Kidney (tissue), 14 donors: Measurements from ENCODE around the gene CILP2. TPM values are rescaled to one million over a fixed set of nuclear protein-coding genes. Genes with fewer than 3 reads are reported as not detected.

Experiments
- DNase-seq, 5 donors: peaks; one replicate each; pipeline ENCODE4 v3.0.0-alpha.2; 2013 to 2020
- FAIRE-seq: peaks from 2 replicates; lab custom pipeline; 2012; peaks lifted over from hg19 to GRCh38; lab: Jason Lieb, UNC
- H3K27ac ChIP-seq, 2 donors: one replicate each; pipeline ENCODE4 v1.7.0; 2013; ENCODE audit warnings: low read depth in 2 of 2, low read length in 2 of 2, inconsistent platforms in 1 of 2
- H3K27me3 ChIP-seq: one replicate; pipeline ENCODE4 v1.7.1; 2013; ENCODE audit warnings: low read length, inconsistent platforms; ENCODE audit not compliant: control insufficient read depth, insufficient read depth
- H3K36me3 ChIP-seq, 3 donors: one replicate each; pipeline versions ENCODE4 v1.7.0 to v1.7.1; 2013; ENCODE audit warnings: low read length in 3 of 3, control low read depth in 1 of 3, inconsistent platforms in 1 of 3; ENCODE audit not compliant: insufficient read depth in 3 of 3, control insufficient read depth in 2 of 3
- H3K4me1 ChIP-seq, 3 donors: one replicate each; pipeline versions ENCODE4 v1.7.0 to v1.7.1; 2013; ENCODE audit warnings: low read length in 3 of 3, inconsistent platforms in 1 of 3, low read depth in 1 of 3; ENCODE audit not compliant: control insufficient read depth in 2 of 3, insufficient read depth in 2 of 3
- H3K4me3 ChIP-seq, 3 donors: one replicate each; pipeline versions ENCODE4 v1.7.0 to v1.8.1; 2013; ENCODE audit warnings: low read length in 3 of 3, control low read depth in 1 of 3, inconsistent platforms in 1 of 3
- H3K9ac ChIP-seq, 3 donors: one replicate each; pipeline versions ENCODE4 v1.7.0 to v1.7.1; 2013; ENCODE audit warnings: low read length in 3 of 3, control low read depth in 1 of 3, inconsistent platforms in 1 of 3
- H3K9me3 ChIP-seq, 3 donors: one replicate each; pipeline versions ENCODE4 v1.7.0 to v1.7.1; 2013; ENCODE audit warnings: low read length in 3 of 3, control low read depth in 1 of 3, inconsistent platforms in 1 of 3; ENCODE audit not compliant: control insufficient read depth in 2 of 3, insufficient read depth in 1 of 3
- CTCF ChIP-seq: IDR thresholded peaks from 3 replicates; pipeline ENCODE4 v1.5.1; 2012; ENCODE audit warnings: mild to moderate bottlenecking, moderate library complexity, borderline replicate concordance; ENCODE audit not compliant: insufficient read depth; ENCODE audit errors: extremely low read depth
- intact Hi-C: fragments of 100-400 bp; cut with DNase I; formaldehyde crosslinking; loops from one replicate; pipeline ENCODE4 v1.11.1; 2022
- polyA plus RNA-seq: library from polyadenylated mRNA; stranded (reverse); fragments of 350-450 nt; fragmentation: Illumina TruSeq; extraction: RNeasy Lipid Tissue Mini Kit (QIAGEN cat#74804); gene quantifications from one replicate; pipeline ENCODE4 v1.2.3, GENCODE V29; 2014; ENCODE audit warnings: low read depth, low replicate concordance; ENCODE audit not compliant: insufficient read depth
- total RNA-seq: library from RNA; stranded (reverse); fragmentation: NEBNext Ultra II Directional; extraction: Animal tissue kit (Norgen Biotek cat#: 25700); gene quantifications from one replicate; pipeline ENCODE4 v1.2.1, GENCODE V29; 2021
- donor health status: control.
- donor health status: control.
- donor health status: control.
- donor health status: control.
- donor health status: control.
- donor health status: DM: yes; HTN: yes; CAD: no.
- donor health status: Normal renal cell carcinoma (clear cell type).

CILP2 gene
- total and polyA plus RNA-seq, 2 donors from 2014 or later: 0.41 TPM; not detected in 1

- FAIRE-seq: no peak
- intact Hi-C loops: no loop called here
These were observed 20.8 kb upstream of the CILP2 start for GRCh38 chr19:19517235-19517619.

GRCh38 chr19:19520989-19521388 lies 17.1 kb upstream of the CILP2 start:
- FAIRE-seq (no peak), DNase-seq (no peak)
- Histone ChIP-seq H3K4me3 (no peak overlapping the region), H3K9ac (no peak overlapping the region), H3K4me1 (peaks cover 0 to 3% (median 2%) of the 10 kb centered on the region in 3 donors), H3K27ac (no peak overlapping the region), H3K9me3 (no peaks in the 10 kb centered on the region), H3K27me3 (no peaks in the 10 kb centered on the region), H3K36me3 (peaks cover 0 to 8% (median 4%) of the 10 kb centered on the region in 3 donors)
- TF ChIP-seq CTCF: no peak
- intact Hi-C loops: no loop called here

More at GRCh38 chr19:19517235-19517619, 20.8 kb upstream of the CILP2 start:
- peak overlapping the region in 1 of 3 donors; percentile 90 for H3K9ac ChIP-seq
- no peaks in the 10 kb centered on the region for H3K27me3 ChIP-seq
- no peaks in the 10 kb centered on the region for H3K9me3 ChIP-seq
- H3K4me1 ChIP-seq: peaks cover 0 to 9% (median 8%) of the 10 kb centered on the region in 3 donors
- peaks cover 0 to 5% (median 2%) of the 10 kb centered on the region in 3 donors for H3K36me3 ChIP-seq
- no peak overlapping the region for H3K27ac ChIP-seq
- no peak for TF ChIP-seq CTCF
- H3K4me3 ChIP-seq: peak overlapping the region in 1 of 3 donors; percentile 97
- DNase-seq: no peak

GRCh38 chr19:19523177-19523576 lies 14.9 kb upstream of the CILP2 start:
- no peaks in the 10 kb centered on the region for H3K9me3 ChIP-seq
- peaks cover 0 to 2% (median 0%) of the 10 kb centered on the region in 3 donors for H3K4me1 ChIP-seq
- intact Hi-C loops: no loop called here
- H3K27ac ChIP-seq: no peak overlapping the region
- FAIRE-seq: no peak
- TF ChIP-seq CTCF: no peak
- DNase-seq: no peak
- H3K9ac ChIP-seq: no peak overlapping the region
- no peak overlapping the region for H3K4me3 ChIP-seq
- no peaks in the 10 kb centered on the region for H3K27me3 ChIP-seq
- peaks cover 0 to 8% (median 4%) of the 10 kb centered on the region in 3 donors for H3K36me3 ChIP-seq

GRCh38 chr19:19524053-19524452 lies 14.0 kb upstream of the CILP2 start:
- no peak for DNase-seq

More at GRCh38 chr19:19524053-19524452, 14.0 kb upstream of the CILP2 start:
- H3K27me3 ChIP-seq: no peaks in the 10 kb centered on the region
- H3K9ac ChIP-seq: no peak overlapping the region
- no peak overlapping the region for H3K27ac ChIP-seq
- no peak for TF ChIP-seq CTCF
- H3K36me3 ChIP-seq: peaks cover 0 to 8% (median 4%) of the 10 kb centered on the region in 3 donors
- FAIRE-seq: no peak
- H3K4me3 ChIP-seq: no peak overlapping the region
- intact Hi-C loops: no loop called here
- H3K9me3 ChIP-seq: no peaks in the 10 kb centered on the region
- H3K4me1 ChIP-seq: peaks cover 0 to 2% (median 0%) of the 10 kb centered on the region in 3 donors
